CD4-positive, alpha-beta T cell treated with Interleukin-6 at 100 ng/mL for 8 hours (primary cell): ENCODE measurements around the gene NSF.
"Not testable (repeated sequence)": the region's sequence is repeated elsewhere in the genome, so short reads cannot be mapped to it uniquely, and the experiment has no call there.

Experiments used
- DNase-seq: peaks from one replicate; pipeline ENCODE4 v3.0.0-alpha.2; 2020; ENCODE audit warnings: mixed read lengths, low spot score

Gene NSF

GRCh38 chr17:46628753-46629436 is 38.4 kb downstream of the NSF start:
- not testable (repeated sequence) for DNase-seq

- DNase-seq, result not testable (repeated sequence)
These were observed 41.7 kb downstream of the NSF start for GRCh38 chr17:46632146-46632545.

GRCh38 chr17:46634844-46635243 is 44.4 kb downstream of the NSF start:
- DNase-seq, result not testable (repeated sequence)

- not testable (repeated sequence) for DNase-seq
These were observed 51.6 kb downstream of the NSF start for GRCh38 chr17:46641861-46642656.

GRCh38 chr17:46647251-46647650 is 56.8 kb downstream of the NSF start:
- DNase-seq, result not testable (repeated sequence)

GRCh38 chr17:46647688-46648278 is 57.3 kb downstream of the NSF start:
- not testable (repeated sequence) for DNase-seq

GRCh38 chr17:46649246-46649645 is 58.8 kb downstream of the NSF start:
- DNase-seq, result not testable (repeated sequence)

- DNase-seq, result not testable (repeated sequence)
These were observed 61.7 kb downstream of the NSF start for GRCh38 chr17:46652024-46652643.

GRCh38 chr17:46658235-46658634 is 67.8 kb downstream of the NSF start:
- DNase-seq, result not testable (repeated sequence)

- not testable (repeated sequence) for DNase-seq
These were observed 69.2 kb downstream of the NSF start for GRCh38 chr17:46659702-46660101.

GRCh38 chr17:46663123-46663522 is 72.7 kb downstream of the NSF start:
- not testable (repeated sequence) for DNase-seq

- DNase-seq, result not testable (repeated sequence)
These were observed 73.1 kb downstream of the NSF start for GRCh38 chr17:46663552-46663951.

- DNase-seq, result not testable (repeated sequence)
These were observed 75.5 kb downstream of the NSF start for GRCh38 chr17:46665969-46666368.

- DNase-seq, result not testable (repeated sequence)
These were observed 80.3 kb downstream of the NSF start for GRCh38 chr17:46670789-46671188.

- not testable (repeated sequence) for DNase-seq
These were observed 82.3 kb downstream of the NSF start for GRCh38 chr17:46672777-46673176.

- DNase-seq, result not testable (repeated sequence)
These were observed 87.3 kb downstream of the NSF start for GRCh38 chr17:46677819-46678218.

GRCh38 chr17:46683653-46684052 is 93.2 kb downstream of the NSF start:
- DNase-seq, result not testable (repeated sequence)

- not testable (repeated sequence) for DNase-seq
These were observed 94.8 kb downstream of the NSF start for GRCh38 chr17:46685284-46685683.

GRCh38 chr17:46692196-46692595 is 101.7 kb downstream of the NSF start:
- DNase-seq, result not testable (repeated sequence)

GRCh38 chr17:46693283-46693682 is 102.8 kb downstream of the NSF start:
- DNase-seq, result not testable (repeated sequence)

- DNase-seq, result not testable (repeated sequence)
These were observed 106.1 kb downstream of the NSF start for GRCh38 chr17:46696522-46696921.

GRCh38 chr17:46699014-46699413 is 108.5 kb downstream of the NSF start:
- DNase-seq, result not testable (repeated sequence)
